GM21737 (cell line): Measurements from ENCODE around the gene DPP8.
"Not testable (repeated sequence)": the region's sequence is repeated elsewhere in the genome, so short reads cannot be mapped to it uniquely, and the experiment has no call there.

Source experiments
- ATAC-seq: cut with Tn5 transposase; IDR thresholded peaks from one replicate; pipeline ENCODE4 v1.9.1; 2021; ENCODE audit warnings: mild to moderate bottlenecking, moderate library complexity; ENCODE audit not compliant: unreplicated experiment

The DPP8 gene

DNA sequence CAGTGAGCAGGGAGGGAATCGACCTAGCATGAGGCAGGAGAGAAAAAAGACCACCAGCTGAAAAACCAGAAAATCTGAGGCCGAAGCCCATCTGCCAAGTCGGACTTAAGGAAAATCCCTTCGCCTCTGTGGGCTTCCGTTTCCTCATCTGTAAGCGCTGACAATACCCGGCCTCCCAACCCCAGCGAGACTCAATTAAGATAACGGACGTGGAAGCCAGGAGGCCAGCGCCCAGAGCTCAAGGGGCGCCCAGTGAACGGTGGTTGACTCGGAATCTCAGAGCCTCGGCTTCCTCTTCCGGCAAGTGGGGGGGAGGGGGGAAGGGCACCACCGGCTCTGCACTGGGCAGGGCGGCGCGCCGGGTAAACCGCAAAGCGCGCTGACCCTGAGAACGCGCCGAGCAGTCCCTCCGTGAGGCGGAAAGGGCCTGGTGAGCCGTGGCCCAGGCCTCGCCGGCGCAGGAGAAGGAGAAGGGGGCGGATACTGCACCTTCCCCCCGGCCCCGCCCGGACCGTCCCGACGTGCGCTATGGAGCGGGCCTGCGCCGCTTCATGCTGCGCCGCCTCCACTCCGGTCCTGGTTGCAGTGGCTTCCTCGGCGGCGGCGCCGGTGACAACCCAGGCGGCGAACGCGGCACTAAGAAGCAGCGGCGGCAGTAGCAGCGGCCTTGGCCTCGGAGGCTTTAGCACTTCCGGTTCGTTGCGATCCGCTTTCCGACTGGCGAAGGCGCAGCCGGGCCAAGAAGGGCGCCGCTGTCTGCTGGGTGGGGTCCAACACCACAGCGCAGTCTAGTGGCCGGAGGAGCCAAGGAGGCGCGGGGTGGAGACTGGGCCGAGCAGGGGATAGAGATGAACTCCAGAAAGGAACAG, at the start of gene DPP8:
Gene DPP8 (minus strand): TSS at position 693 of the 869 bp plus-strand sequence. CDS start 5,136 bp downstream, outside the sequence.
- ATAC-seq, result peak; percentile 90

DNA sequence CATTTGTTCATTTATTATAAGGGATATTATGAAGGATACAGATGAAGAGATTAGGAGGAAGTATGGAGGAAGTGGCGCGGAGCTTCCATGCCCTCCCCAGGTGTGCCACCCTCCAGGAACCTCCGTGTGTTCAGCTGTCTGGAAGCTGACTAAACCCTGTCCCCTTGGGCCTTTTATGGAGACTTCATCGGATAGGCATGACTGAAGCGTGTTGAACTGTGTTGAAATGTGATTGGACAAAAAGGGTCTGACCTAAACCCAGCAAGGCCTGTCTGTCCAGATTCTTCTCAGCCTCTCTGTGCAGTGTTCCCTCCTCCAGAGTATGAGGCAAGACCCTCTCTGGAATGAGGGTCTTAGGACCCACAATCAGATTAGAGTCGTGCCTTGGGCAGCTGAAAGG, 44.4 kb upstream of the DPP8 start:
- no peak for ATAC-seq

- no peak for ATAC-seq
Observed at GRCh38 chr15:65559941-65560340, 42.5 kb upstream of the DPP8 start.

- no peak for ATAC-seq
Observed at GRCh38 chr15:65558997-65559760, 41.7 kb upstream of the DPP8 start.

- ATAC-seq, result no peak
Observed at GRCh38 chr15:65558336-65558735, 40.8 kb upstream of the DPP8 start.

GRCh38 chr15:65556622-65557021, 39.1 kb upstream of the DPP8 start:
- ATAC-seq, result no peak

- ATAC-seq, result no peak
Observed at GRCh38 chr15:65553691-65554090, 36.2 kb upstream of the DPP8 start.

- ATAC-seq, result not testable (repeated sequence)
Observed at GRCh38 chr15:65552851-65553250, 35.4 kb upstream of the DPP8 start.

DNA sequence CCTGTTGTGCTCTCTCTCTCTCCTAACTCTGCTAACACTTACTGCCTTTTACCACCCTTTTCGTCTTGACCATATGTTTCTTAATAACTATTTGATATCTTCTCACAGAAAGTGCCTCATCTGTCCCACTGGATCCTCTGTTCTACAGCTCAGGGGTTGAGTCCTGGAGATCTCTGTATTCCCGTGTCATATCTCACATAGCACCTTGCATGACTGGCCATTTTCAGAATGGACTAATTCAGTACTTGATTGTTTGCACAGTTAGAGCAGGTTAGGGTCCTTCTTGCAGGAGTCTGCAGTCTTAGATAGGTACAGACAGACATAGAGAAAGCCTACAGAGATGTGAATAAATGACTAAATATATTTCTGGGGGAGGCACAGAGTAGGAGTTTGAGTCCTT, 33.7 kb upstream of the DPP8 start:
- no peak for ATAC-seq

DNA sequence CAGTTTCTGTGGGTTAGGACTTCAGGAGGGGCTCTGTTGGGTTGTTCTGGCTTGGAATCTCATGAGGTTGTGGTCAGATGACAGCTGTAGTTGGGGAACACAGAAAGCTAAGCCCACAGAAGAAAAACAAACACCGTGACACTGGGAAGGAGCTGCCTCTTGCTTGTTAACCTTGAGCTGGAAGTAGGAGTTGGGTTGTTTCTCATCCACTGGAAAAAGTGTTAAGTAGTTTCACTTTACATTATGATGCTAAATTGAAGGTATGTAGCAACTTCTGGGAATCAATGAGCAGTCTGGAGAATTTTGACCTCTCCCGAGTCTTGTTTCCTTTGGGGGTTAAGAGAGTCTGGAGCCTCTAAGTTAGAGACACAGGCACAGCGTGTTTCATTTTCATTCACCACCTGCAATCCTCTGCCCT, 33.2 kb upstream of the DPP8 start:
- ATAC-seq, result no peak

DNA sequence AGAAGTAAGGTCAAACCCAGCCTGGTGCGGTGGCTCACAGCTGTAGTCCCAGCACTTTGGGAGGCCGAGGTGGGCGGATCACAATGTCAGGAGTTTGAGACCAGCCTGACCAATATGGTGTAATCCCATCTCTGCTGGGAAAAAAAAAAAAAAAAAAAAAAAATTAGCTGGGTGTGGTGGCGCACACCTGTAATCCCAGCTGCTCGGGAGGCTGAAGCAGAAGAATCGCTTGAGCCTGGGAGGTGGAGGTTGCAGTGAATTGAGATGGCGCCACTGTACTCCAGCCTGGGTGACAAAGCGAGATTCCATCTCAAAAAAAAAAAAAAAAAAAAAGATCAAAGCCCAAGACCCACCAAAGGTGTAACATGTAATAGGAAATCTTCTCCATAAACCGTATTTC, 31.8 kb upstream of the DPP8 start:
- not testable (repeated sequence) for ATAC-seq

DNA sequence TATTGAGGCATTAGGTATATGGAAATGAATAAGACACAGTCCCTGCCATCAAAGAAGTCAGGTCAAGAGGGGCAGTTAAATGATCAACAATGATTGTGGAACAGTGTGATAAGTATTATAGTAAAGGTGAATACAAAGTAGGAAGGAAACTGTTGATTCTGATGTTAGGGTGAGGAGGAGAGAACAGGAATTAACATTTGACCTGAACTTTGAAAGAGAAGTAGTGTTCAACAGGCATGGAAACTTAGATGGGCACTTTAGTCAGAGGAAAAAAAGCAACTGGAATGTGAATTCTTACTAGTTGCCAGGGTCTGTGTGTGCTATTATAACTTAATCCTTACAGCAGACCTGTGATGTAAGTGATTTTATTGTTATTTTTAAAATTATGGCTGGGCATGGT, 30.4 kb upstream of the DPP8 start:
- no peak for ATAC-seq

GRCh38 chr15:65541231-65541820, 23.8 kb upstream of the DPP8 start:
- ATAC-seq, result no peak

DNA sequence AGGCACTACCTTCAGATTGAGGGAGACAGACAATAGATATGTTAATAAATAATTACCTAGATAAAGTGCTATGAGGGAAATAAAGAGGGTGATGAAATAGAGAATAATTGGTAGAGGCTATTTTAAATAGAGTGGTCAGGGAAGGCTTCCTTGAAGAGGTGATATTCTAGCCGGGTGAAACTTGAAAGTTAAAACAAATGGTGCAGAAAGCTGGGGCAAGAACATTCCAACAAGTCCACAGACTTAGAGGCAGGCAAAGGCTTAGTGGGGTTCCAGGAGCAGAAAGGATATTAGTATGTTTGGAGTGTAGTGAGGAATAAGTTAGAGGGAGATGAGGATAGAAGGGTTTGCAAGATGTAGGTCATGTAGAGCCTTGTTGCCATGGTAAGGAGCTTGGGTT, 22.8 kb upstream of the DPP8 start:
- no peak for ATAC-seq

DNA sequence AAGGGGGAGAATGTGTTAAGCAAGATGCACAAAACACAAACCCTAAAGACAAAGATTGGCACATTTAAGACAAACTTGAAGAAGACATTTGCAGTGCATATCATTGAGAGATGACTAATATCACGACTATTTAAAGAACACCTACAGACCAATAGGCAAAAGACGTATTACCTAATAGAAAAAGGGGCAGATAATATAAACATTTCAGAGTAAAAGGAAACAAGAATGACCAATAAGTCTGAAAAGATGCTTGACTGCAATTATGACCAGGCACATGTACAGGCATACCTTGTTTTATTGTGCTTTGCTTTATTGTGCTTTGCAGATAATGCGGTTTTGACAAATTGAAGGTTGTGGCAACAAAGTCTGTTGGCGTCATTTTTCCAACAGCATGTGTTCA, 17.7 kb upstream of the DPP8 start:
- ATAC-seq, result no peak

DNA sequence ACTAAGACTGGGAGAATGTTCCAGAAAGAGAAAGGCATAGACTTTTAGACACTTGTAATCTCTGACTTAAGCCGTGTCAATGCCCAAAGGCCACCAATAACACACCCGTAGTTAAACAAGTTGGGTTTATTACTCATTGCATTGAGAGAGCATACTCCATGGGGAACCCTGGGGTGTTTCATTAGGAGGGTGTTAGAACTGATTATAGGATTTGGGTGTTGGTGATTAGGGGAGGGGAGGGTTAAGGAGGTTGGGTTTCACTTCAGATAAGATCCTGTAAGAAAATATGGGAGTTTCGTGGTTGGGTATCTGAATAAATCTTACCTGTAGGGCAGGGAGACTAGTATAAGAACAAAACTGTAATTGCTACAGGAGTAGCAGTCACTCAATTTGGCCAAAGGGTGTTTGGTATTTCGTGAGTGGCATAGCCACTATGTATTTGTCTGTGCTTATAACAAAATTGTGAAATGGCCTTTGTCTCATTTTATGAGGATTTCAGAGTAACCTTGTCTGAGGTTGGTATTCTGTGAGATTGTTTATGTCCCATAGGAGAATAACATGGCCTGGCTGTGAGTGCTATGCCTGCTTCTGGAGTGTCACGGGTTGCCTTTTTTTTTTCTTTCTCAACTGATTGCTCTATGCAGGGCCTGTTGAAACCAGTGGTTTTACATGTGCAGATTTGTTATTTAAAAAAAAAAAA, 15.7 kb upstream of the DPP8 start:
- ATAC-seq, result no peak

DNA sequence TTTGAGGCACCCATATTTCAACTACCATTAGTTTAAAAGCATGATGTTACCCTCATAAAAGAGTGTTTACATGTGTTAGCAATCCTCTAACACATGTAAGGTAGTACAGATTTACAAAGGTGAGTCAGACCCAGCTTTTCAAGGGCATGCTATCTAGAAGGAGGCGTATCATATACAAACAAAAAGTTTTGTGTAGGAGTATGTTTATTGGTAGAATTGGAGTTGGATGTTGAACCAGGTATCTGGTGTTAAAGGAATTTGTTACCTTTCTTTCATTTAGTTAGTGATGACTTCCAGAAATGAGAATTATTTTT, 15.2 kb upstream of the DPP8 start:
- no peak for ATAC-seq

DNA sequence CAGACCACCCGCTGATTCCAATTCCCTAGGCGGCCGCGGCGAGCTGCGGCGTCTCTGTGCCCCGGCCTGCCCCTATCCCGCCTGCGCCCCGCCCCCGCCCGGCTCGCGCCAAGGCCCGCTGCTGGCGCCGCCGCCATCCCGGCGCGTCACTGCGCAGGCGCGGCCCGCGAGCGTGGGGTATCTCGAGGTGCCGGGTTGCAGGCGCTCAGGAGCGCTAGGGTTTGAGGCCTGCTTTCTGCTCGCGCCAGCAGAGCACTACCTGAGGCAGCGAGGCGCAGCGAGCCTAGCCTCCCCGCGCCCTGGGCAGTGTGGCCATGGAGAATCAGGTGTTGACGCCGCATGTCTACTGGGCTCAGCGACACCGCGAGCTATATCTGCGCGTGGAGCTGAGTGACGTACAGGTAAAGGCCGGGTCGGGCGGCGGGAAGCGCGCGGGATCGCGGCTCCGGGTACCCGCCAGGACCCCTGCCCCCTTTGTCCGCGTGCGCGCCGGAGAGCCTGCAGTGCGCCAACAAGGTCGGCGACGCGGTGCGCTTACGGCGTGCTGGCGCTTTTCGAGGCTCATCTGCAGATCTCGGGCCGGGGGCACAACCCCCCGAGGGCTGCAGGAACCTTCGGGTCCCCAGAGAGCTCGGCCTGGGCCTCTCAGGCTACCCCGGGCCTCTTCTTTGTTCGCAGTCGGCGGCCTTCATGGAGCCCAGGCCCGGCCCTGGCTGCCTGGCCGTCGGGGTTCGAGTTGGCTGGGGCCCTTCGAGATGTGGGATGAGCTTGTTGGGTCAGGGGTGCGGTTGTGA, 13.0 kb upstream of the DPP8 start, which contains the start of gene HACD3:
Gene HACD3 (plus strand): TSS at position 146 of the 794 bp plus-strand sequence. CDS start 169 bp downstream, at position 315.
- ATAC-seq, result peak; percentile 80

DNA sequence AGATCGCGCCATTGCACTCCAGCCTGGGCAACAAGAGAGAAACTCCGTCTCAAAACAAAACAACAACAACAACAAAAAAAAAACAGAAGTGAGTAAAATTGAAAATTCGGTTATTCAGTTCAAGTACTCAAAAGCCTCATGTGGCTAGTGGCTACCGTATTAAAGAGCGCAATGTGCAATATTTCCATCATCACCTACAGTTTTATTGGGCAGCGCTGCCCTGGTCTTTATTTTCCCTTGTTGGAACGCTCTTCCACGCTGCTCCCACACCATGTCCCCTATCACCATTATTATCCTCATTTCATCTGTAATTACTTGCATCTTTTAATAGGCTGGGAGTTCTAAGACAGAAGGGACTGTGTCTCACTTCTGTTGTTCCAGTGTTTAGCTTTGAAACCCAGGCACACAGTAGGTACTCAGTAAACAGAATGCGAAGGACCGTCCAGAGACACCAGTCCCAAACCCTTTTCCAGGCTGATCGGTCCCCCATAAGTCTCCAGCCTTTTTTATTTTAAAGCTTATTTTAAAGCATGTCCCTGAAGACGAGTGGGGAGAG, 12.4 kb upstream of the DPP8 start:
- no peak for ATAC-seq

GRCh38 chr15:65528461-65529060, 11.1 kb upstream of the DPP8 start:
- ATAC-seq, result no peak
